H9 (cell line): ENCODE data around the gene C19orf85. TPM values are rescaled to one million over a fixed set of nuclear protein-coding genes. Genes with fewer than 3 reads are reported as not detected.

Experiments used
- DNase-seq: peaks from one replicate; pipeline ENCODE4 v3.0.0-alpha.2; 2017
- H2AFZ ChIP-seq: one replicate; pipeline ENCODE4 v1.6.1; 2013; ENCODE audit warnings: mild to moderate bottlenecking, low read length, control low read depth, moderate library complexity
- H2AK5ac ChIP-seq: 2 replicates; pipeline ENCODE4 v1.6.1; 2013; ENCODE audit warnings: low read length, control low read depth, mixed read lengths; ENCODE audit not compliant: insufficient read length
- H2BK120ac ChIP-seq: one replicate; pipeline ENCODE4 v1.6.1; 2013; ENCODE audit warnings: low read depth, mild to moderate bottlenecking, low read length, control low read depth, inconsistent platforms; ENCODE audit not compliant: poor library complexity, severe bottlenecking
- H2BK12ac ChIP-seq: 2 replicates; pipeline ENCODE4 v1.6.1; 2013; ENCODE audit warnings: low read length, control low read depth, mixed read lengths, low read depth; ENCODE audit not compliant: insufficient read length
- H2BK15ac ChIP-seq: 2 replicates; pipeline ENCODE4 v1.6.1; 2013; ENCODE audit warnings: low read depth, low read length, control low read depth
- H2BK20ac ChIP-seq: one replicate; pipeline ENCODE4 v1.6.1; 2013; ENCODE audit warnings: low read depth, mild to moderate bottlenecking, low read length, control low read depth, inconsistent platforms; ENCODE audit not compliant: poor library complexity, severe bottlenecking
- H2BK5ac ChIP-seq: 2 replicates; pipeline ENCODE4 v1.6.1; 2013; ENCODE audit warnings: low read length, control low read depth, mixed read lengths; ENCODE audit not compliant: insufficient read length
- H3K14ac ChIP-seq: 2 replicates; pipeline ENCODE4 v1.6.1; 2013; ENCODE audit warnings: low read length, control low read depth; ENCODE audit not compliant: insufficient read depth
- H3K18ac ChIP-seq: 2 replicates; pipeline ENCODE4 v1.6.1; 2013; ENCODE audit warnings: low read depth, mild to moderate bottlenecking, mixed read lengths, low read length, control low read depth; ENCODE audit not compliant: insufficient read length
- H3K23ac ChIP-seq: 2 replicates; pipeline ENCODE4 v1.6.1; 2013; ENCODE audit warnings: low read length, control low read depth, mixed read lengths, low read depth; ENCODE audit not compliant: insufficient read length
- H3K23me2 ChIP-seq: 2 replicates; pipeline ENCODE4 v1.6.1; 2013; ENCODE audit warnings: low read depth, mild to moderate bottlenecking, mixed read lengths, low read length, control low read depth; ENCODE audit not compliant: insufficient read length, poor library complexity, severe bottlenecking
- H3K27ac ChIP-seq: 2 replicates; pipeline ENCODE4 v1.5.1; 2013; ENCODE audit warnings: low read length, control low read depth, mixed read lengths, low read depth; ENCODE audit not compliant: insufficient read length
- H3K27me3 ChIP-seq: 2 replicates; pipeline ENCODE4 v1.6.1; 2013; ENCODE audit warnings: low read length, control low read depth, inconsistent platforms; ENCODE audit not compliant: insufficient read depth
- H3K4ac ChIP-seq: 2 replicates; pipeline ENCODE4 v1.6.1; 2013; ENCODE audit warnings: low read depth, mild to moderate bottlenecking, control low read depth, inconsistent platforms, low read length, moderate library complexity
- H3K4me1 ChIP-seq: 2 replicates; pipeline ENCODE4 v1.6.1; 2013; ENCODE audit warnings: low read length, control low read depth, inconsistent platforms; ENCODE audit not compliant: insufficient read depth
- H3K4me2 ChIP-seq: 2 replicates; pipeline ENCODE4 v1.6.1; 2013; ENCODE audit warnings: low read length, control low read depth, mixed read lengths; ENCODE audit not compliant: insufficient read length, insufficient read depth
- H3K56ac ChIP-seq: 2 replicates; pipeline ENCODE4 v1.6.1; 2013; ENCODE audit warnings: low read depth, mild to moderate bottlenecking, mixed read lengths, low read length, control low read depth; ENCODE audit not compliant: insufficient read length
- H3K79me1 ChIP-seq: 2 replicates; pipeline ENCODE4 v1.6.1; 2013; ENCODE audit warnings: low read depth, mild to moderate bottlenecking, moderate library complexity, low read length, control low read depth, inconsistent platforms; ENCODE audit not compliant: insufficient read depth, poor library complexity, severe bottlenecking
- H3K79me2 ChIP-seq: 2 replicates; pipeline ENCODE4 v1.6.1; 2013; ENCODE audit warnings: low read length, control low read depth, inconsistent platforms; ENCODE audit not compliant: insufficient read depth
- H3K9ac ChIP-seq: 2 replicates; pipeline ENCODE4 v1.6.1; 2013; ENCODE audit warnings: low read length, control low read depth, mixed read lengths; ENCODE audit not compliant: insufficient read length; ENCODE audit errors: extremely low read depth
- H3K9me3 ChIP-seq: one replicate; pipeline ENCODE4 v1.6.1; 2013; ENCODE audit warnings: low read depth, low read length, inconsistent platforms; ENCODE audit not compliant: control insufficient read depth
- H3T11ph ChIP-seq: one replicate; pipeline ENCODE4 v1.6.1; 2013; ENCODE audit warnings: mild to moderate bottlenecking, low read length, control low read depth, inconsistent platforms
- H4K20me1 ChIP-seq: one replicate; pipeline ENCODE4 v1.6.1; 2013; ENCODE audit not compliant: control insufficient read depth, insufficient read length, insufficient read depth
- H4K5ac ChIP-seq: 2 replicates; pipeline ENCODE4 v1.6.1; 2013; ENCODE audit warnings: low read depth, mild to moderate bottlenecking, mixed read lengths, low read length, control low read depth; ENCODE audit not compliant: insufficient read length
- H4K8ac ChIP-seq: replicated peaks from 2 replicates; pipeline ENCODE4 v1.6.1; 2013; ENCODE audit warnings: low read length, control low read depth, mixed read lengths, low read depth; ENCODE audit not compliant: insufficient read length
- H4K91ac ChIP-seq: 2 replicates; pipeline ENCODE4 v1.6.1; 2013; ENCODE audit warnings: low read depth, mild to moderate bottlenecking, moderate library complexity, mixed read lengths, low read length, control low read depth; ENCODE audit not compliant: insufficient read length
- H3K27ac Mint-ChIP-seq, 3 experiments: 2 replicates in 2 of 3; 3 replicates in 1 of 3; pipeline ENCODE4 v1.8.0; 2020 to 2021; ENCODE audit warnings: mixed read lengths in 3 of 3, mild to moderate bottlenecking in 1 of 3, moderate library complexity in 1 of 3
- H3K27me3 Mint-ChIP-seq: 2 replicates; pipeline ENCODE4 v1.8.0; 2021; ENCODE audit warnings: low read depth, mild to moderate bottlenecking, moderate library complexity, mixed read lengths
- H3K36me3 Mint-ChIP-seq, 3 experiments: 2 replicates in 2 of 3; 3 replicates in 1 of 3; pipeline ENCODE4 v1.8.0; 2020 to 2021; ENCODE audit warnings: low read depth in 3 of 3, mixed read lengths in 3 of 3; ENCODE audit not compliant: insufficient read depth in 1 of 3
- H3K4me1 Mint-ChIP-seq, 2 experiments: 2 replicates each; pipeline ENCODE4 v1.8.0; 2020; ENCODE audit warnings: mixed read lengths in 2 of 2
- H3K4me3 Mint-ChIP-seq, 2 experiments: 2 replicates in 1 of 2; 3 replicates in 1 of 2; pipeline ENCODE4 v1.8.0; 2020 to 2021; ENCODE audit warnings: mild to moderate bottlenecking in 2 of 2, mixed read lengths in 2 of 2, moderate library complexity in 1 of 2
- H3K9me3 Mint-ChIP-seq, 2 experiments: 2 replicates in 1 of 2; 3 replicates in 1 of 2; pipeline ENCODE4 v1.8.0; 2020; ENCODE audit warnings: mild to moderate bottlenecking in 2 of 2, mixed read lengths in 2 of 2, moderate library complexity in 1 of 2
- WGBS: extraction: QIAGEN DNeasy Blood & Tissue Kit; methylation state at CpG from one replicate; pipeline ENCODE4 v1.1.7; 2013; ENCODE audit warnings: missing lambda C conversion rate, low lambda C conversion rate, mixed read lengths; ENCODE audit not compliant: insufficient read length; ENCODE audit errors: extremely low coverage; 5-methylcytosine and 5-hydroxymethylcytosine counted together
- total RNA-seq: library from RNA; stranded (reverse); gene quantifications from 2 replicates; pipeline ENCODE4 v1.2.1, GENCODE V29; 2021
- TF ChIP-seq, protein P1 (sequence below): fragments of 200-600 bp; sonication (generic); conservative IDR thresholded peaks from 3 replicates; pipeline ENCODE4 v1.8.0; 2021; ENCODE audit warnings: antibody characterized with exemption, mild to moderate bottlenecking

C19orf85 gene
- total RNA-seq, 1 experiment from 2014 or later: 1.2 TPM

- no peak overlapping the region for H3K56ac ChIP-seq
- no peak overlapping the region for H2BK15ac ChIP-seq
- Mint-ChIP-seq H3K27me3 (peaks cover 73% of the 10 kb centered on the region), H3K9me3 (peaks cover 11 to 19% of the 10 kb centered on the region in 2 experiments), H3K27ac (no peak overlapping the region), H3K4me1 (0 out of 4 replicates have a peak, but pooled peaks cover 2% of the 10 kb centered on the region in 2 experiments), H3K36me3 (peaks cover 3 to 8% (median 7%) of the 10 kb centered on the region in 3 experiments), H3K4me3 (no peak overlapping the region; a peak in 1 of 5 replicates)
- no peak overlapping the region for H4K8ac ChIP-seq
- no peaks in the 10 kb centered on the region for H3K79me1 ChIP-seq
- no peak overlapping the region for H2AK5ac ChIP-seq
- TF ChIP-seq, protein P1, sequence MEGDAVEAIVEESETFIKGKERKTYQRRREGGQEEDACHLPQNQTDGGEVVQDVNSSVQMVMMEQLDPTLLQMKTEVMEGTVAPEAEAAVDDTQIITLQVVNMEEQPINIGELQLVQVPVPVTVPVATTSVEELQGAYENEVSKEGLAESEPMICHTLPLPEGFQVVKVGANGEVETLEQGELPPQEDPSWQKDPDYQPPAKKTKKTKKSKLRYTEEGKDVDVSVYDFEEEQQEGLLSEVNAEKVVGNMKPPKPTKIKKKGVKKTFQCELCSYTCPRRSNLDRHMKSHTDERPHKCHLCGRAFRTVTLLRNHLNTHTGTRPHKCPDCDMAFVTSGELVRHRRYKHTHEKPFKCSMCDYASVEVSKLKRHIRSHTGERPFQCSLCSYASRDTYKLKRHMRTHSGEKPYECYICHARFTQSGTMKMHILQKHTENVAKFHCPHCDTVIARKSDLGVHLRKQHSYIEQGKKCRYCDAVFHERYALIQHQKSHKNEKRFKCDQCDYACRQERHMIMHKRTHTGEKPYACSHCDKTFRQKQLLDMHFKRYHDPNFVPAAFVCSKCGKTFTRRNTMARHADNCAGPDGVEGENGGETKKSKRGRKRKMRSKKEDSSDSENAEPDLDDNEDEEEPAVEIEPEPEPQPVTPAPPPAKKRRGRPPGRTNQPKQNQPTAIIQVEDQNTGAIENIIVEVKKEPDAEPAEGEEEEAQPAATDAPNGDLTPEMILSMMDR: no peak
- H4K91ac ChIP-seq: no peak overlapping the region
- H3T11ph ChIP-seq: no peak overlapping the region
- peaks cover 5% of the 10 kb centered on the region for H3K27me3 ChIP-seq
- no peak overlapping the region for H2AFZ ChIP-seq
- H3K9ac ChIP-seq: no peak overlapping the region
- H3K4me1 ChIP-seq: no peaks in the 10 kb centered on the region
- H4K5ac ChIP-seq: no peak overlapping the region
- no peak overlapping the region for H3K14ac ChIP-seq
- no peaks in the 10 kb centered on the region for H3K23me2 ChIP-seq
- H3K9me3 ChIP-seq: no peaks in the 10 kb centered on the region
- H4K20me1 ChIP-seq: no peaks in the 10 kb centered on the region
- no peak overlapping the region for H3K23ac ChIP-seq
- H3K4ac ChIP-seq: no peak overlapping the region
- H2BK5ac ChIP-seq: no peak overlapping the region
- no peak overlapping the region for H2BK12ac ChIP-seq
- H2BK120ac ChIP-seq: no peak overlapping the region
- H3K18ac ChIP-seq: no peak overlapping the region
- H3K4me2 ChIP-seq: no peak overlapping the region
- H3K79me2 ChIP-seq: no peaks in the 10 kb centered on the region
- no peak overlapping the region for H2BK20ac ChIP-seq
- H3K27ac ChIP-seq: no peak overlapping the region
- DNase-seq: no peak
- 100% methylated on average over 1 of the region's 9 CpGs for WGBS
Measured at GRCh38 chr19:55502197-55502952, 37.8 kb upstream of the C19orf85 start.
